ENCODE data around the gene LSG1. TPM values are rescaled to one million over a fixed set of nuclear protein-coding genes. Genes with fewer than 3 reads are reported as not detected.

LSG1 gene
- total RNA-seq, 1 donor from 2014 or later: 20.4 TPM

GRCh38 chr3:194657439-194657838, 14.6 kb downstream of the LSG1 start:
- Mint-ChIP-seq H3K9me3 (ENCODE audit: low read depth) (no peaks in the 10 kb centered on the region), H3K27ac (ENCODE audit: unreplicated experiment) (no peak overlapping the region), H3K4me3 (ENCODE audit: unreplicated experiment) (no peak overlapping the region), H3K27me3 (ENCODE audit: low read depth) (no peaks in the 10 kb centered on the region), H3K4me1 (ENCODE audit: low read depth) (no peaks in the 10 kb centered on the region), H3K36me3 (ENCODE audit: low read depth) (peaks cover 34% of the 10 kb centered on the region)
- no peak for TF ChIP-seq CTCF (IDR thresholded peaks at IDR 0.05)
- DNase-seq (ENCODE audit: low spot score): no peak

GRCh38 chr3:194654443-194654842, 17.5 kb downstream of the LSG1 start:
- Mint-ChIP-seq H3K4me1 (ENCODE audit: low read depth) (no peaks in the 10 kb centered on the region), H3K4me3 (ENCODE audit: unreplicated experiment) (no peak overlapping the region), H3K27me3 (ENCODE audit: low read depth) (no peaks in the 10 kb centered on the region), H3K36me3 (ENCODE audit: low read depth) (peaks cover 49% of the 10 kb centered on the region), H3K27ac (ENCODE audit: unreplicated experiment) (no peak overlapping the region), H3K9me3 (ENCODE audit: low read depth) (no peaks in the 10 kb centered on the region)
- no peak for DNase-seq (ENCODE audit: low spot score)
- no peak for TF ChIP-seq CTCF (IDR thresholded peaks at IDR 0.05)

GRCh38 chr3:194647747-194648146, 24.2 kb downstream of the LSG1 start:
- no peaks in the 10 kb centered on the region for H3K9me3 Mint-ChIP-seq (ENCODE audit: low read depth)
- peaks cover 42% of the 10 kb centered on the region for H3K36me3 Mint-ChIP-seq (ENCODE audit: low read depth)
- H3K27me3 Mint-ChIP-seq (ENCODE audit: low read depth): no peaks in the 10 kb centered on the region
- TF ChIP-seq CTCF (IDR thresholded peaks at IDR 0.05): no peak
- H3K4me3 Mint-ChIP-seq (ENCODE audit: unreplicated experiment): no peak overlapping the region
- H3K4me1 Mint-ChIP-seq (ENCODE audit: low read depth): no peaks in the 10 kb centered on the region
- DNase-seq (ENCODE audit: low spot score): no peak
- no peak overlapping the region for H3K27ac Mint-ChIP-seq (ENCODE audit: unreplicated experiment)

- H3K27ac Mint-ChIP-seq (ENCODE audit: unreplicated experiment): no peak overlapping the region
- TF ChIP-seq CTCF (IDR thresholded peaks at IDR 0.05): no peak
- H3K27me3 Mint-ChIP-seq (ENCODE audit: low read depth): no peaks in the 10 kb centered on the region
- peaks cover 25% of the 10 kb centered on the region for H3K4me1 Mint-ChIP-seq (ENCODE audit: low read depth)
- H3K36me3 Mint-ChIP-seq (ENCODE audit: low read depth): peaks cover 28% of the 10 kb centered on the region
- no peak overlapping the region for H3K4me3 Mint-ChIP-seq (ENCODE audit: unreplicated experiment)
- no peaks in the 10 kb centered on the region for H3K9me3 Mint-ChIP-seq (ENCODE audit: low read depth)
- no peak for DNase-seq (ENCODE audit: low spot score)
Observed at GRCh38 chr3:194642769-194643168, 29.2 kb downstream of the LSG1 start.

- Mint-ChIP-seq H3K4me1 (ENCODE audit: low read depth) (peaks cover 32% of the 10 kb centered on the region), H3K27ac (ENCODE audit: unreplicated experiment) (peak overlapping the region; percentile 94), H3K27me3 (ENCODE audit: low read depth) (no peaks in the 10 kb centered on the region), H3K36me3 (ENCODE audit: low read depth) (peaks cover 24% of the 10 kb centered on the region), H3K9me3 (ENCODE audit: low read depth) (no peaks in the 10 kb centered on the region), H3K4me3 (ENCODE audit: unreplicated experiment) (peak overlapping the region; percentile 45)
- TF ChIP-seq CTCF (IDR thresholded peaks at IDR 0.05): peak; percentile 66
- no peak for DNase-seq (ENCODE audit: low spot score)
Observed at GRCh38 chr3:194640829-194641228, 31.2 kb downstream of the LSG1 start.

Data from chondrocyte (in vitro differentiated cells).